Spleen (tissue), 7 donors: Measurements from ENCODE around the gene RAD51B.

Source experiments
- POLR2A ChIP-seq, 3 donors: fragments of 450-650 bp; IDR thresholded peaks; one replicate each; pipeline ENCODE4 v1.5.1; 2017; ENCODE audit warnings: antibody characterized with exemption in 3 of 3, mild to moderate bottlenecking in 1 of 3
- TF ChIP-seq, protein P1 (sequence below), 11 experiments: fragments of 200-600 bp in 7 of 11; fragments of 450-650 bp in 4 of 11; sonication (generic) in 4 of 11; IDR thresholded peaks in 8 of 11; conservative IDR thresholded peaks in 3 of 11; 1 replicate in 7 of 11; 2 replicates in 4 of 11; pipeline versions ENCODE4 v1.4.0 to v1.8.0; 2016 to 2021; ENCODE audit warnings: antibody characterized with exemption in 11 of 11, inconsistent platforms in 4 of 11, mild to moderate bottlenecking in 1 of 11
- donor health status: DM: no; HTN: no; CAD: no; lungs with moderate emphysema.
- donor health status: DM: no; HTN: no; CAD: no.
- donor health status: DM: no; HTN: no; CAD: no.

DNA sequence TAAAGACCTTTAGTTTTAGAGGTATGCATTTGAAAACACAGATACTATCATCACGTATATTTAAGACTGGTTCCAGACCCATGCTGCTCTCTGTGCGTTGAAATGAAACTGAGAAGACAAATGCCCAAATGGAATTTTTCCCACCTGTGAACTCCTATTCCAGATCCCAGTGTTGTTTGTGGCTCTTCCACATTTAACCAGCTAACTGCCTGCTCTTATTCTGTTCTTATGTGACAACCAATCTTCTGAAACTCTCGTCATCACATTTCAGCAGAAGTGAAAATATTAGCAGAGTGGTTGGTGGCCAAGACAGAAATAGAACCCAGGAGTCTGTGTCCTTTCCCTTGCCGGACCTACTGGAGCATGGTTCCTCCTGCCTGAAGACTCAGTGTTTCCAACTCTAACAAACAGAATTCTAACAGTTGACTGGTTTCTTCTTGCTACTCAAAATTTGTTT, 460.2 kb downstream of the RAD51B start:
- no peak for TF ChIP-seq POLR2A (IDR thresholded peaks at IDR 0.05)
- TF ChIP-seq, protein P1, sequence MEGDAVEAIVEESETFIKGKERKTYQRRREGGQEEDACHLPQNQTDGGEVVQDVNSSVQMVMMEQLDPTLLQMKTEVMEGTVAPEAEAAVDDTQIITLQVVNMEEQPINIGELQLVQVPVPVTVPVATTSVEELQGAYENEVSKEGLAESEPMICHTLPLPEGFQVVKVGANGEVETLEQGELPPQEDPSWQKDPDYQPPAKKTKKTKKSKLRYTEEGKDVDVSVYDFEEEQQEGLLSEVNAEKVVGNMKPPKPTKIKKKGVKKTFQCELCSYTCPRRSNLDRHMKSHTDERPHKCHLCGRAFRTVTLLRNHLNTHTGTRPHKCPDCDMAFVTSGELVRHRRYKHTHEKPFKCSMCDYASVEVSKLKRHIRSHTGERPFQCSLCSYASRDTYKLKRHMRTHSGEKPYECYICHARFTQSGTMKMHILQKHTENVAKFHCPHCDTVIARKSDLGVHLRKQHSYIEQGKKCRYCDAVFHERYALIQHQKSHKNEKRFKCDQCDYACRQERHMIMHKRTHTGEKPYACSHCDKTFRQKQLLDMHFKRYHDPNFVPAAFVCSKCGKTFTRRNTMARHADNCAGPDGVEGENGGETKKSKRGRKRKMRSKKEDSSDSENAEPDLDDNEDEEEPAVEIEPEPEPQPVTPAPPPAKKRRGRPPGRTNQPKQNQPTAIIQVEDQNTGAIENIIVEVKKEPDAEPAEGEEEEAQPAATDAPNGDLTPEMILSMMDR (IDR thresholded peaks at IDR 0.05 in 8 of 11, conservative IDR thresholded peaks at IDR 0.05 in 3 of 11) = no peak
